Measurements from ENCODE around the gene ZNF236.

DNA sequence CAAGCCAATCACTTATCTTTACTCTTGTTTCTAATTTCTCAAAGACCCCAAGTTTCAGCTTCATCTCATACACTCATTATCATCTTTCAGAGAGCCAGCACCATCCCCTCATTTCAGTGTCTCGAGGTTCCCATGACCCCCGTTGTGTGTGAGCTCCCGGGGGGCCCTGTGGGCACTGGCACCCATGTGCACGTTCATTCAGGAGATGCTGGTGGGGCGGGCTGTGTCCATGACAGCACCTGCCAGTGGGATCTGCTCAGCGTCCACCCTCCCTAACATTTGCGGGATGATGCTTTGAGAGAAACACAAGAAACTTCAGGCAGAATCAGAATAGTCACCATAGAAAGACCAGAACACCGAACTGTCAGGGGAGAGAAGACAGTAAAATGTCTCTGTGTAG, 189.8 kb downstream of the ZNF236 start:
- no peak for TF ChIP-seq CTCF (IDR thresholded peaks at IDR 0.05; ENCODE audit: extremely low read depth in 1 of 2, insufficient read depth in 1 of 2, low read depth in 1 of 2, low read length in 2 of 2)
- no peak for TF ChIP-seq GATA2 (IDR thresholded peaks at IDR 0.05; ENCODE audit: insufficient read depth, insufficient read length, low read depth, low read length)
- no peak for TF ChIP-seq EZH2 (IDR thresholded peaks at IDR 0.05; ENCODE audit: borderline replicate concordance, low read depth, low read length, severe bottlenecking)

Measured in endothelial cell of umbilical vein (primary cell).